ENCODE measurements around the gene AP5Z1.

Gene AP5Z1

DNA sequence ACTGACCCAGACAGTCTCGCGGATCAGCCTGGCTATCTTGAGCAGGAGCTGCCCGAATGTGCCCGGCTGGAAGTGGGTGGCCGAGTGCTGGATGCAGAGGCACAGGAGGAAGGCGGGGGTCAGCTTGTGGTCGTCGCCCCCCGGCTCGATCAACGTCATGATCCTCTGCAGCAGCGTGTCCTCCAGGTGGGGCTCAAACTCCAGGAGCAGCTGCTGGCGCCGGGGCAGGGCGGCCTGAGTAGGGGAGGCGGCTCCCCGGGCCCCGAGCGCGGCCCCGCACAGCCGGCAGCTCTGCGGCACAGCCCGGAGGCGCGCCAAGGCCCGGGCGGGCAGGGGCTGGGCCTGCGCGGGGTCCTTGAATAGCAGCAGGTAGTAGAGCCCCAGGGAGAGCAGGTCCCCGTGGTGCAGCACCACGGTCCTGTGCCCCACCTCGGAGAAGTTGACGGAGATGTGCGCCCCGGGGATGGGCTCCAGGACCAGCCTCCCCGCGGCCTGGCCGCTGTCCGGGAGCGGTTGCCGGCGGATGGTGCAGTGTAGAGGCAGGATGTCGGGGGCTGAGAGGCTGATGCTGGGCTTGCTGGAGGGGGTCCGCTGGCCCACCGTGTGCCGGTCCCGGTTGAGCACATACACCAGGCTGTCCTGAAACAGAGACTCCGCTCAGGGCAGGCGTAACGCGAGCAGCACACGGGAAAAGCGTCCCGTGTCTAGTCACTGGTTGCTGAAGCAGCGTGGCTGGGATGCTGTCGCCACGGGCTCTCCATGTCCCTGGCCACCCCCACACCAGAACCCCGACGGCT lies 59.4 kb downstream of the AP5Z1 start:
- H3K4me3 ChIP-seq (replicated peaks; ENCODE audit: low read depth, low read length) = no peak overlapping the region
- TF ChIP-seq, protein P1, sequence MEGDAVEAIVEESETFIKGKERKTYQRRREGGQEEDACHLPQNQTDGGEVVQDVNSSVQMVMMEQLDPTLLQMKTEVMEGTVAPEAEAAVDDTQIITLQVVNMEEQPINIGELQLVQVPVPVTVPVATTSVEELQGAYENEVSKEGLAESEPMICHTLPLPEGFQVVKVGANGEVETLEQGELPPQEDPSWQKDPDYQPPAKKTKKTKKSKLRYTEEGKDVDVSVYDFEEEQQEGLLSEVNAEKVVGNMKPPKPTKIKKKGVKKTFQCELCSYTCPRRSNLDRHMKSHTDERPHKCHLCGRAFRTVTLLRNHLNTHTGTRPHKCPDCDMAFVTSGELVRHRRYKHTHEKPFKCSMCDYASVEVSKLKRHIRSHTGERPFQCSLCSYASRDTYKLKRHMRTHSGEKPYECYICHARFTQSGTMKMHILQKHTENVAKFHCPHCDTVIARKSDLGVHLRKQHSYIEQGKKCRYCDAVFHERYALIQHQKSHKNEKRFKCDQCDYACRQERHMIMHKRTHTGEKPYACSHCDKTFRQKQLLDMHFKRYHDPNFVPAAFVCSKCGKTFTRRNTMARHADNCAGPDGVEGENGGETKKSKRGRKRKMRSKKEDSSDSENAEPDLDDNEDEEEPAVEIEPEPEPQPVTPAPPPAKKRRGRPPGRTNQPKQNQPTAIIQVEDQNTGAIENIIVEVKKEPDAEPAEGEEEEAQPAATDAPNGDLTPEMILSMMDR (IDR thresholded peaks at IDR 0.05; ENCODE audit: insufficient read depth, low read length, poor library complexity, severe bottlenecking) = no peak
- no peaks in the 10 kb centered on the region for H3K36me3 ChIP-seq (ENCODE audit: control insufficient read depth, insufficient read depth, low read length)
- H3K27me3 ChIP-seq (replicated peaks; ENCODE audit: control insufficient read depth, insufficient read depth, low read length) = no peaks in the 10 kb centered on the region
- no peak for DNase-seq (ENCODE audit: extremely low read depth, insufficient read length)

GRCh38 chr7:4835398-4836205 lies 60.2 kb downstream of the AP5Z1 start:
- H3K36me3 ChIP-seq (ENCODE audit: control insufficient read depth, insufficient read depth, low read length) = no peaks in the 10 kb centered on the region
- no peak overlapping the region for H3K4me3 ChIP-seq (replicated peaks; ENCODE audit: low read depth, low read length)
- no peaks in the 10 kb centered on the region for H3K27me3 ChIP-seq (replicated peaks; ENCODE audit: control insufficient read depth, insufficient read depth, low read length)
- no peak for DNase-seq (ENCODE audit: extremely low read depth, insufficient read length)
- TF ChIP-seq, protein P1 (IDR thresholded peaks at IDR 0.05; ENCODE audit: insufficient read depth, low read length, poor library complexity, severe bottlenecking) = no peak

GRCh38 chr7:4836206-4836661 lies 60.8 kb downstream of the AP5Z1 start:
- no peak for DNase-seq (ENCODE audit: extremely low read depth, insufficient read length)
- no peaks in the 10 kb centered on the region for H3K36me3 ChIP-seq (ENCODE audit: control insufficient read depth, insufficient read depth, low read length)
- no peaks in the 10 kb centered on the region for H3K27me3 ChIP-seq (replicated peaks; ENCODE audit: control insufficient read depth, insufficient read depth, low read length)
- TF ChIP-seq, protein P1 (IDR thresholded peaks at IDR 0.05; ENCODE audit: insufficient read depth, low read length, poor library complexity, severe bottlenecking) = no peak
- no peak overlapping the region for H3K4me3 ChIP-seq (replicated peaks; ENCODE audit: low read depth, low read length)

GRCh38 chr7:4837041-4837802 lies 61.8 kb downstream of the AP5Z1 start:
- Histone ChIP-seq H3K27me3 (replicated peaks; ENCODE audit: control insufficient read depth, insufficient read depth, low read length) (no peaks in the 10 kb centered on the region), H3K36me3 (ENCODE audit: control insufficient read depth, insufficient read depth, low read length) (no peaks in the 10 kb centered on the region), H3K4me3 (replicated peaks; ENCODE audit: low read depth, low read length) (no peak overlapping the region)
- DNase-seq (ENCODE audit: extremely low read depth, insufficient read length) = no peak
- TF ChIP-seq, protein P1 (IDR thresholded peaks at IDR 0.05; ENCODE audit: insufficient read depth, low read length, poor library complexity, severe bottlenecking) = no peak

- H3K27me3 ChIP-seq (replicated peaks; ENCODE audit: control insufficient read depth, insufficient read depth, low read length) = no peaks in the 10 kb centered on the region
- no peak for DNase-seq (ENCODE audit: extremely low read depth, insufficient read length)
- H3K36me3 ChIP-seq (ENCODE audit: control insufficient read depth, insufficient read depth, low read length) = no peaks in the 10 kb centered on the region
- TF ChIP-seq, protein P1 (IDR thresholded peaks at IDR 0.05; ENCODE audit: insufficient read depth, low read length, poor library complexity, severe bottlenecking) = no peak
- H3K4me3 ChIP-seq (replicated peaks; ENCODE audit: low read depth, low read length) = no peak overlapping the region
These were observed 62.6 kb downstream of the AP5Z1 start for GRCh38 chr7:4837803-4838625.
